Karpas-422 (cell line): ENCODE results near the gene HSPA4L. TPM values are rescaled to one million over a fixed set of nuclear protein-coding genes. Genes with fewer than 3 reads are reported as not detected.

ENCODE experiments used
- DNase-seq: peaks from one replicate; pipeline ENCODE4 v3.0.0-alpha.2; 2015
- H2AFZ ChIP-seq: fragments of 200-600 bp; sonication (generic); 2 replicates; pipeline ENCODE4 v1.6.1; 2014; ENCODE audit warnings: antibody characterized with exemption, low read length, mixed read lengths
- H3K27ac ChIP-seq: fragments of 200-600 bp; sonication (generic); 2 replicates; pipeline ENCODE4 v1.5.1; 2014; ENCODE audit warnings: mild to moderate bottlenecking, low read length, moderate library complexity
- H3K27me3 ChIP-seq: fragments of 200-600 bp; sonication (generic); 2 replicates; pipeline ENCODE4 v1.6.1; 2014; ENCODE audit warnings: low read length, mixed read lengths
- H3K36me3 ChIP-seq: fragments of 200-600 bp; sonication (generic); 2 replicates; pipeline ENCODE4 v1.6.1; 2014; ENCODE audit warnings: low read length, mixed read lengths; ENCODE audit not compliant: insufficient read depth
- H3K4me1 ChIP-seq: fragments of 200-600 bp; sonication (generic); 2 replicates; pipeline ENCODE4 v1.6.1; 2014; ENCODE audit warnings: mild to moderate bottlenecking, low read length, mixed read lengths
- H3K4me2 ChIP-seq: fragments of 200-600 bp; sonication (generic); 2 replicates; pipeline ENCODE4 v1.6.1; 2014; ENCODE audit warnings: low read length, low read depth, mild to moderate bottlenecking; ENCODE audit not compliant: poor library complexity, severe bottlenecking
- H3K4me3 ChIP-seq: fragments of 200-600 bp; sonication (generic); 2 replicates; pipeline ENCODE4 v1.5.1; 2014; ENCODE audit warnings: mild to moderate bottlenecking, antibody characterized with exemption, low read length, mixed read lengths
- H3K79me2 ChIP-seq: fragments of 200-600 bp; sonication (generic); 2 replicates; pipeline ENCODE4 v1.6.1; 2014; ENCODE audit warnings: mild to moderate bottlenecking, low read length, mixed read lengths
- H3K9ac ChIP-seq: fragments of 200-600 bp; sonication (generic); 2 replicates; pipeline ENCODE4 v1.6.0; 2014; ENCODE audit warnings: low read length
- H3K9me2 ChIP-seq: fragments of 200-600 bp; sonication (generic), shearing (Covaris generic); replicated peaks from 2 replicates; pipeline ENCODE4 v1.6.0; 2014; ENCODE audit warnings: mild to moderate bottlenecking, low read length, moderate library complexity; ENCODE audit not compliant: insufficient read depth
- H3K9me3 ChIP-seq: fragments of 300-700, 200-600 bp; sonication (generic); 2 replicates; pipeline ENCODE4 v1.6.1; 2014; ENCODE audit warnings: low read length, mixed read lengths
- H4K20me1 ChIP-seq: fragments of 200-600 bp; sonication (generic); 2 replicates; pipeline ENCODE4 v1.6.1; 2014; ENCODE audit warnings: mild to moderate bottlenecking, antibody characterized with exemption, low read length, low read depth; ENCODE audit not compliant: insufficient read depth
- total RNA-seq: library from RNA; depleted of rRNA; stranded (reverse); fragments of >200 nt; shearing (Covaris generic); gene quantifications from 2 replicates; pipeline ENCODE4 v1.2.3, GENCODE V29; 2014; ENCODE audit warnings: low replicate concordance; rRNA removed

Gene HSPA4L
- total RNA-seq, 1 experiment from 2014 or later: 1.9 TPM

GRCh38 chr4:127889903-127890302 lies 107.8 kb downstream of the HSPA4L start:
- H4K20me1 ChIP-seq: no peaks in the 10 kb centered on the region
- peaks cover 49% of the 10 kb centered on the region for H3K79me2 ChIP-seq
- no peak overlapping the region for H3K27ac ChIP-seq
- no peak overlapping the region for H2AFZ ChIP-seq
- no peak overlapping the region for H3K4me2 ChIP-seq
- no peaks in the 10 kb centered on the region for H3K9me3 ChIP-seq
- peaks cover 10% of the 10 kb centered on the region; the same call in 1 of the 2 replicates for H3K4me1 ChIP-seq
- H3K9me2 ChIP-seq: no peaks in the 10 kb centered on the region
- H3K4me3 ChIP-seq: no peak overlapping the region
- no peak overlapping the region for H3K9ac ChIP-seq
- H3K27me3 ChIP-seq: no peaks in the 10 kb centered on the region
- peaks cover 84% of the 10 kb centered on the region for H3K36me3 ChIP-seq
- no peak for DNase-seq

Other genes starting within 250 kb of the HSPA4L start
- under 0.01 TPM in 1 of 2 replicates, not detected in the other for gene INTU, start 149.4 kb upstream of the HSPA4L start, total RNA-seq
- not detected in 2 replicates for gene SLC25A31, start 51.9 kb upstream of the HSPA4L start, total RNA-seq
- gene PLK4, start 98.6 kb downstream of the HSPA4L start, total RNA-seq: 31.2 and 68.1 TPM in 2 replicates
- 57.2 and 99.5 TPM in 2 replicates for gene MFSD8, start 182.9 kb downstream of the HSPA4L start, total RNA-seq
- gene ABHD18, start 183.1 kb downstream of the HSPA4L start, total RNA-seq: 15.6 and 36.6 TPM in 2 replicates